H9 (cell line): ENCODE data around the gene PTPRF. TPM values are rescaled to one million over a fixed set of nuclear protein-coding genes. Genes with fewer than 3 reads are reported as not detected.

Experiments
- DNase-seq: peaks from one replicate; pipeline ENCODE4 v3.0.0-alpha.2; 2017
- H2AFZ ChIP-seq: one replicate; pipeline ENCODE4 v1.6.1; 2013; ENCODE audit warnings: mild to moderate bottlenecking, low read length, control low read depth, moderate library complexity
- H2AK5ac ChIP-seq: 2 replicates; pipeline ENCODE4 v1.6.1; 2013; ENCODE audit warnings: low read length, control low read depth, mixed read lengths; ENCODE audit not compliant: insufficient read length
- H2BK120ac ChIP-seq: one replicate; pipeline ENCODE4 v1.6.1; 2013; ENCODE audit warnings: low read depth, mild to moderate bottlenecking, low read length, control low read depth, inconsistent platforms; ENCODE audit not compliant: poor library complexity, severe bottlenecking
- H2BK12ac ChIP-seq: 2 replicates; pipeline ENCODE4 v1.6.1; 2013; ENCODE audit warnings: low read length, control low read depth, mixed read lengths, low read depth; ENCODE audit not compliant: insufficient read length
- H2BK15ac ChIP-seq: 2 replicates; pipeline ENCODE4 v1.6.1; 2013; ENCODE audit warnings: low read depth, low read length, control low read depth
- H2BK20ac ChIP-seq: one replicate; pipeline ENCODE4 v1.6.1; 2013; ENCODE audit warnings: low read depth, mild to moderate bottlenecking, low read length, control low read depth, inconsistent platforms; ENCODE audit not compliant: poor library complexity, severe bottlenecking
- H2BK5ac ChIP-seq: 2 replicates; pipeline ENCODE4 v1.6.1; 2013; ENCODE audit warnings: low read length, control low read depth, mixed read lengths; ENCODE audit not compliant: insufficient read length
- H3K14ac ChIP-seq: 2 replicates; pipeline ENCODE4 v1.6.1; 2013; ENCODE audit warnings: low read length, control low read depth; ENCODE audit not compliant: insufficient read depth
- H3K18ac ChIP-seq: 2 replicates; pipeline ENCODE4 v1.6.1; 2013; ENCODE audit warnings: low read depth, mild to moderate bottlenecking, mixed read lengths, low read length, control low read depth; ENCODE audit not compliant: insufficient read length
- H3K23ac ChIP-seq: 2 replicates; pipeline ENCODE4 v1.6.1; 2013; ENCODE audit warnings: low read length, control low read depth, mixed read lengths, low read depth; ENCODE audit not compliant: insufficient read length
- H3K23me2 ChIP-seq: 2 replicates; pipeline ENCODE4 v1.6.1; 2013; ENCODE audit warnings: low read depth, mild to moderate bottlenecking, mixed read lengths, low read length, control low read depth; ENCODE audit not compliant: insufficient read length, poor library complexity, severe bottlenecking
- H3K27ac ChIP-seq: 2 replicates; pipeline ENCODE4 v1.5.1; 2013; ENCODE audit warnings: low read length, control low read depth, mixed read lengths, low read depth; ENCODE audit not compliant: insufficient read length
- H3K27me3 ChIP-seq: 2 replicates; pipeline ENCODE4 v1.6.1; 2013; ENCODE audit warnings: low read length, control low read depth, inconsistent platforms; ENCODE audit not compliant: insufficient read depth
- H3K4ac ChIP-seq: 2 replicates; pipeline ENCODE4 v1.6.1; 2013; ENCODE audit warnings: low read depth, mild to moderate bottlenecking, control low read depth, inconsistent platforms, low read length, moderate library complexity
- H3K4me1 ChIP-seq: 2 replicates; pipeline ENCODE4 v1.6.1; 2013; ENCODE audit warnings: low read length, control low read depth, inconsistent platforms; ENCODE audit not compliant: insufficient read depth
- H3K4me2 ChIP-seq: 2 replicates; pipeline ENCODE4 v1.6.1; 2013; ENCODE audit warnings: low read length, control low read depth, mixed read lengths; ENCODE audit not compliant: insufficient read length, insufficient read depth
- H3K56ac ChIP-seq: 2 replicates; pipeline ENCODE4 v1.6.1; 2013; ENCODE audit warnings: low read depth, mild to moderate bottlenecking, mixed read lengths, low read length, control low read depth; ENCODE audit not compliant: insufficient read length
- H3K79me1 ChIP-seq: 2 replicates; pipeline ENCODE4 v1.6.1; 2013; ENCODE audit warnings: low read depth, mild to moderate bottlenecking, moderate library complexity, low read length, control low read depth, inconsistent platforms; ENCODE audit not compliant: insufficient read depth, poor library complexity, severe bottlenecking
- H3K79me2 ChIP-seq: 2 replicates; pipeline ENCODE4 v1.6.1; 2013; ENCODE audit warnings: low read length, control low read depth, inconsistent platforms; ENCODE audit not compliant: insufficient read depth
- H3K9ac ChIP-seq: 2 replicates; pipeline ENCODE4 v1.6.1; 2013; ENCODE audit warnings: low read length, control low read depth, mixed read lengths; ENCODE audit not compliant: insufficient read length; ENCODE audit errors: extremely low read depth
- H3K9me3 ChIP-seq: one replicate; pipeline ENCODE4 v1.6.1; 2013; ENCODE audit warnings: low read depth, low read length, inconsistent platforms; ENCODE audit not compliant: control insufficient read depth
- H3T11ph ChIP-seq: one replicate; pipeline ENCODE4 v1.6.1; 2013; ENCODE audit warnings: mild to moderate bottlenecking, low read length, control low read depth, inconsistent platforms
- H4K20me1 ChIP-seq: one replicate; pipeline ENCODE4 v1.6.1; 2013; ENCODE audit not compliant: control insufficient read depth, insufficient read length, insufficient read depth
- H4K5ac ChIP-seq: 2 replicates; pipeline ENCODE4 v1.6.1; 2013; ENCODE audit warnings: low read depth, mild to moderate bottlenecking, mixed read lengths, low read length, control low read depth; ENCODE audit not compliant: insufficient read length
- H4K8ac ChIP-seq: replicated peaks from 2 replicates; pipeline ENCODE4 v1.6.1; 2013; ENCODE audit warnings: low read length, control low read depth, mixed read lengths, low read depth; ENCODE audit not compliant: insufficient read length
- H4K91ac ChIP-seq: 2 replicates; pipeline ENCODE4 v1.6.1; 2013; ENCODE audit warnings: low read depth, mild to moderate bottlenecking, moderate library complexity, mixed read lengths, low read length, control low read depth; ENCODE audit not compliant: insufficient read length
- H3K27ac Mint-ChIP-seq, 3 experiments: 2 replicates in 2 of 3; 3 replicates in 1 of 3; pipeline ENCODE4 v1.8.0; 2020 to 2021; ENCODE audit warnings: mixed read lengths in 3 of 3, mild to moderate bottlenecking in 1 of 3, moderate library complexity in 1 of 3
- H3K27me3 Mint-ChIP-seq: 2 replicates; pipeline ENCODE4 v1.8.0; 2021; ENCODE audit warnings: low read depth, mild to moderate bottlenecking, moderate library complexity, mixed read lengths
- H3K36me3 Mint-ChIP-seq, 3 experiments: 2 replicates in 2 of 3; 3 replicates in 1 of 3; pipeline ENCODE4 v1.8.0; 2020 to 2021; ENCODE audit warnings: low read depth in 3 of 3, mixed read lengths in 3 of 3; ENCODE audit not compliant: insufficient read depth in 1 of 3
- H3K4me1 Mint-ChIP-seq, 2 experiments: 2 replicates each; pipeline ENCODE4 v1.8.0; 2020; ENCODE audit warnings: mixed read lengths in 2 of 2
- H3K4me3 Mint-ChIP-seq, 2 experiments: 2 replicates in 1 of 2; 3 replicates in 1 of 2; pipeline ENCODE4 v1.8.0; 2020 to 2021; ENCODE audit warnings: mild to moderate bottlenecking in 2 of 2, mixed read lengths in 2 of 2, moderate library complexity in 1 of 2
- H3K9me3 Mint-ChIP-seq, 2 experiments: 2 replicates in 1 of 2; 3 replicates in 1 of 2; pipeline ENCODE4 v1.8.0; 2020; ENCODE audit warnings: mild to moderate bottlenecking in 2 of 2, mixed read lengths in 2 of 2, moderate library complexity in 1 of 2
- CTCF ChIP-seq: fragments of 200-600 bp; sonication (generic); conservative IDR thresholded peaks from 3 replicates; pipeline ENCODE4 v1.8.0; 2021; ENCODE audit warnings: antibody characterized with exemption, mild to moderate bottlenecking
- WGBS: extraction: QIAGEN DNeasy Blood & Tissue Kit; methylation state at CpG from one replicate; pipeline ENCODE4 v1.1.7; 2013; ENCODE audit warnings: missing lambda C conversion rate, low lambda C conversion rate, mixed read lengths; ENCODE audit not compliant: insufficient read length; ENCODE audit errors: extremely low coverage; 5-methylcytosine and 5-hydroxymethylcytosine counted together
- total RNA-seq: library from RNA; stranded (reverse); gene quantifications from 2 replicates; pipeline ENCODE4 v1.2.1, GENCODE V29; 2021

The PTPRF gene
- total RNA-seq, 1 experiment from 2014 or later = 193 TPM

- Mint-ChIP-seq H3K27me3 (no peaks in the 10 kb centered on the region), H3K27ac (no peak overlapping the region), H3K4me1 (no peaks in the 10 kb centered on the region), H3K9me3 (no peaks in the 10 kb centered on the region), H3K36me3 (peaks cover 18 to 52% (median 50%) of the 10 kb centered on the region in 3 experiments), H3K4me3 (no peak overlapping the region)
- no peak overlapping the region for H2BK5ac ChIP-seq
- no peak overlapping the region for H3K4me2 ChIP-seq
- H4K91ac ChIP-seq = no peak overlapping the region
- H3K14ac ChIP-seq = no peak overlapping the region
- H3K9ac ChIP-seq = no peak overlapping the region
- H3K9me3 ChIP-seq = no peaks in the 10 kb centered on the region
- no peak overlapping the region for H2AFZ ChIP-seq
- no peak overlapping the region for H2BK120ac ChIP-seq
- H3K4me1 ChIP-seq = no peaks in the 10 kb centered on the region
- no peak overlapping the region for H2BK15ac ChIP-seq
- no peak overlapping the region for H3K56ac ChIP-seq
- WGBS = no CpG with 5 or more reads among the region's 39 CpGs
- H2BK12ac ChIP-seq = no peak overlapping the region
- no peak overlapping the region for H2BK20ac ChIP-seq
- H3T11ph ChIP-seq = no peak overlapping the region
- no peaks in the 10 kb centered on the region for H3K79me2 ChIP-seq
- no peaks in the 10 kb centered on the region for H3K79me1 ChIP-seq
- no peak overlapping the region for H3K27ac ChIP-seq
- no peak overlapping the region for H3K23ac ChIP-seq
- H3K27me3 ChIP-seq = no peaks in the 10 kb centered on the region
- H4K20me1 ChIP-seq = peaks cover 2% of the 10 kb centered on the region
- TF ChIP-seq CTCF = no peak
- no peak overlapping the region for H4K8ac ChIP-seq
- H3K23me2 ChIP-seq = no peaks in the 10 kb centered on the region
- DNase-seq = no peak
- H2AK5ac ChIP-seq = no peak overlapping the region
- no peak overlapping the region for H3K18ac ChIP-seq
- H4K5ac ChIP-seq = no peak overlapping the region
- no peak overlapping the region for H3K4ac ChIP-seq
Observed at GRCh38 chr1:43591181-43591580, 60.5 kb downstream of the PTPRF start.
